NCI-H146 (cell line): Measurements from ENCODE around the gene DDX60.

Experiments used
- DNase-seq: peaks from one replicate; lab custom pipeline; 2025; lab: John Stamatoyannopoulos, UW

Gene DDX60

GRCh38 chr4:168203233-168203911 is 115.2 kb downstream of the DDX60 start:
- no peak for DNase-seq

GRCh38 chr4:168200685-168201084 is 117.9 kb downstream of the DDX60 start:
- no peak for DNase-seq

- DNase-seq: no peak
Observed at GRCh38 chr4:168199260-168199957, 119.1 kb downstream of the DDX60 start.

GRCh38 chr4:168197926-168198325 is 120.6 kb downstream of the DDX60 start:
- DNase-seq: no peak

- DNase-seq: no peak
Observed at GRCh38 chr4:168188754-168189153, 129.8 kb downstream of the DDX60 start.

GRCh38 chr4:168183717-168184571 is 134.6 kb downstream of the DDX60 start:
- no peak for DNase-seq

- DNase-seq: no peak
Observed at GRCh38 chr4:168177546-168178149, 140.9 kb downstream of the DDX60 start.

GRCh38 chr4:168174308-168174707 is 144.2 kb downstream of the DDX60 start:
- no peak for DNase-seq

GRCh38 chr4:168167714-168168284 is 150.8 kb downstream of the DDX60 start:
- no peak for DNase-seq
